GM12873 (cell line): ENCODE measurements around the gene TMEM132A.

Source experiments
- TF ChIP-seq, protein P1 (sequence below): IDR thresholded peaks from 2 replicates; pipeline ENCODE4 v1.5.1; 2012; ENCODE audit warnings: low read depth, mild to moderate bottlenecking, moderate library complexity, low read length, control low read depth; ENCODE audit not compliant: insufficient read depth; ENCODE audit errors: missing control alignments

The TMEM132A gene

DNA sequence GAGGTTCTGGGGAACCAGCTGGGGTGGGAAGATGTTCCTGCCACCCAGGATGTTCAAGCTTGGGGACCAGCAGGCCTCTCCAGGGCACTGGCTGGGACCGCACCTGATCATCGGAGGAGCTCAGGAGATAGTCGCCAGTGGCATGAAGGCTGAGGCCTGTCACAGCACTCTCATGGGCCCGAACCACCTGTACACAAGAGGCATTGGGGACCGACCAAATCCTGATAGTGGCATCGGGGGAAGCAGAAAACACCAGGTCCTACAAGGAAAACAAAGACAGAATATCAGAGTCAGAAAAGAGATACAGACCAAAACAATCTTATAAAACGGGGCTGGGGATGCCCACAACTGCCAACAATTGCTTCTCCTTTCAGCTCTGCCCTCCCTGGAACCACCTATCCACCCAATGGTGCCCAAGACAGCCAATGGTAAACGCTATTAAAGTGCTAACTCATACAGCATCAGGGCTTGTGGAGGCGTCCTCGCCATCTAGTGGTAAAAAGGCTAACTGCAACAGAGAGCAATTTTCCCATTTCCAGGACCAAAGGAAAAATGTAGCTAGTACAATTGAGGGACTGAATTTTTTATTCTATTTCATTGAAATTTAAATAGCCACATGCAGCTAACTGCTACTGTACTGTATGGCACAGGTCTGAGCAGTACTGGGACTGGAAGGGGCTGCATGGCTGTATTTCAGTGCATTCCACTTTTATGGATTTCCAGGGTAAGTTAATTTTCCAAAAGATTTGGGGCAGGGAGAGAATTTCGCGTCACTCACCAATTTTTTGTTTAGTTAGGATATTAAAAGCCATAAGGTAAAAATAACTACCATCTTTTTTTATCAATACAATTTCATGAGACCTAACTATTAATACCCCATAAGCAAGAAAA, 25.0 kb upstream of the TMEM132A start:
- TF ChIP-seq, protein P1, sequence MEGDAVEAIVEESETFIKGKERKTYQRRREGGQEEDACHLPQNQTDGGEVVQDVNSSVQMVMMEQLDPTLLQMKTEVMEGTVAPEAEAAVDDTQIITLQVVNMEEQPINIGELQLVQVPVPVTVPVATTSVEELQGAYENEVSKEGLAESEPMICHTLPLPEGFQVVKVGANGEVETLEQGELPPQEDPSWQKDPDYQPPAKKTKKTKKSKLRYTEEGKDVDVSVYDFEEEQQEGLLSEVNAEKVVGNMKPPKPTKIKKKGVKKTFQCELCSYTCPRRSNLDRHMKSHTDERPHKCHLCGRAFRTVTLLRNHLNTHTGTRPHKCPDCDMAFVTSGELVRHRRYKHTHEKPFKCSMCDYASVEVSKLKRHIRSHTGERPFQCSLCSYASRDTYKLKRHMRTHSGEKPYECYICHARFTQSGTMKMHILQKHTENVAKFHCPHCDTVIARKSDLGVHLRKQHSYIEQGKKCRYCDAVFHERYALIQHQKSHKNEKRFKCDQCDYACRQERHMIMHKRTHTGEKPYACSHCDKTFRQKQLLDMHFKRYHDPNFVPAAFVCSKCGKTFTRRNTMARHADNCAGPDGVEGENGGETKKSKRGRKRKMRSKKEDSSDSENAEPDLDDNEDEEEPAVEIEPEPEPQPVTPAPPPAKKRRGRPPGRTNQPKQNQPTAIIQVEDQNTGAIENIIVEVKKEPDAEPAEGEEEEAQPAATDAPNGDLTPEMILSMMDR: peak; percentile 93

DNA sequence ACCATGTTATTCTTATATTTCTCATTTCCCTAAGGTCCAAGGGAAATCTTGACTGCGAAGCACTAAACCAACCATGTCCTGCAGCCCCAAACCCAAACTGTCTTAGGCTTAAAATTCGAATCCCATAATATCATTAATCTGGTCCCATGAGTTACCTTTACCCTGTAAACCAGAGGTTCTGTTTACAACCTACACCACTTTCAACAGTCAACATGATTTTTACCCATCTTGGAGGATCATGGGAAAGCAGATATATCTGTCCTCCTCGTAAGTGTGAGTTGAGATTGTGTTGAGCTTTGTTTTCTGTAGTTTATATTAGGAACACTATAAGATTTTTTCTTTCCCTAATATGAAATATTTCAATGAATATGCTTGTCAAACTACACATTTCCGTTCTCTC, 24.3 kb upstream of the TMEM132A start:
- TF ChIP-seq, protein P1: no peak

DNA sequence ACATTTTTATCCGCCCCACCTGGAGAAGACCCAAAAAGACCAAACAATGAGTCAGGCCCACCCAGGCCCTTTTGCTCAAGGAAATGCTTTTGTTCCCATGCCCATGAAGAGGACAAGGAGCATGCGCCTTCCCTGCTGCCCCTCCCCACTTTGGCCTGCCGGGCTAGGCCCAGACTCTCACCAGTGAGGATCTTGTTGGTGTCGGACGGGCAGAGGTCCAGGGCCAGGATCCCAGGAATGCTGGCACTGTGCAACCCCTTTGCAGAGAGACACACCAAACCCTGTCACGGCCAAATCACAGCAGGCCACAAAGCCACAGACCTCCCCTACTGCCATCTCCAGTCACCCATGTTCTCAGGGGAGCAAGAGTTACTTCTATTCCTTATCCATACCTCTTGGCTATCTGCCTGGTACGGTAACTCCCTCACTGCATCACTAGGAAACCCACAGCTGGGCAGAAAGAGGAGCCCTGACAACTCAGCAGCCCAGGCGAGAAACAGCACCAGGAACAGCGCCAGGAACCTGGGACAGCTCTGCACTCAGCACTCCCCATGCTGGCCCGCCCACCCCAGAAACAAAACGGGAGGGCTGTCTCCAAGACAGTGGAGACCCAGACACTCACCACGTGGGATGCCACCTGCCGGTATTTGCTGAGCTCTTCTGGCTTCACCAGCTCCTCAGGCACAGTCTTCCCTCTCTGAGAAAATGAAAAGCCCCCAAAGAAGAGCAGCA, 23.4 kb upstream of the TMEM132A start:
- TF ChIP-seq, protein P1: no peak

DNA sequence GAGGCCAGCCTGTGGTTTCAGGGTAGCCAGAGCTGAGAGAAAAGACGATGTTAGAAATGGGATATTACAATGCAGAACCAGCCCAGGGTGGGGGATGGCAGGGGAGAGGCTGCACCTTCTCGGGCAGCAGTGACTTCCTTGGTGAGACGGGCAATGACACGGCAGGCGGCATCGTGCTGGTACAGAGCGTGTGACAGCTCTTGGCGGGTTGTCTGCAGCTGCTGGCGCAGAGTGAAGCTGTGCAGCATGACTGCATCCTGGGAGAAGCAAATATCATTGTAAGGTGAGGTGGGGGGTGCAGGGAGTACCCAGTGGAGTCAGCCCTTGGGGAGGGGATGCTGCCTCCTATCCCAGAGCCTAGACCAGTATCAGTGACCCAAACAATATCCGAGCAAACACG, 21.6 kb upstream of the TMEM132A start:
- TF ChIP-seq, protein P1: no peak

DNA sequence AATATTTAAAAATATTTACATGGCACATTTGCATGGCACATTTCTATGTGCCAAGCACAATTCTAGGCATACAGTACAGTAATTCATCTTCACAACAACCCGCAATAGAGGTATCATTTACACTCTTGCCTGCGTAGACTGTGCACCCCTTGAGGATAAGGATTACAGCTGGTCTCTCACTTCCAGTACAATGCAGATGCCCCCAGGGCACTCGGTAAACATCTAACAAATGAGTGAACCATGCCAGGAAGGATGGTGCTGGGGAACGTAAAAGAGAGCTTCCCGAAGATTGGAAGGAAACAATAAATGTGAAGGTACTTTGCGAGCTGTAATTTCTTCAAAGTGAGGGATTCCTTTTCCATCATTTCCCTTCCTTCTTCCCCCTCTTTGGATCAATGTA, 19.2 kb upstream of the TMEM132A start:
- TF ChIP-seq, protein P1: no peak

DNA sequence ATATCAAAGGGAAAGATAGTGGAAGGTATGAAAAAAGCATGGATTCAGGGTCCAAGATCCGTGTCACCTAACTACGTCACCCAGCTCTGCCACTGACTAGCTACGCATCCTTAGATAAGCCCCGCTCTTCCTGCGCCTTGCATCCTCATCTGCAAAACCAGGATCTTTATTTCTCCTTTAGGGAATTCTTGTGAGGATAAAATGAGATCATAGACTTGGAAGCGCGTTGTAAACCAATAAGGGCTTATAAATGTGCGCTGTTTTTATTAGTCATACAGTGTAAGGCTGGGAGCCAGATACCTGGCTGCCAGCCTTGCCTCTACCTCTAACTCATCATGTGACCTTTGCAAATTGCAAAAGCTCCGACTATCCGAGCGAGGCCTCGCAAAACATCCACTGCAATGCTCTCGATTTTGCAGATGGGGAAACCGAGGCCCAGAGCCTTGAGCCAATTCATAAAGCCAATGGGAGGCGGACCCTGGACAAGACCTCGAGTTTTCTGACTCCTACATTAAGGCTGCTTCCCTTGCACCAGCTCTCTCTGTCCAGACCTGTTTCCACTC, 18.6 kb upstream of the TMEM132A start:
- TF ChIP-seq, protein P1: no peak
